GM19099 (cell line): ENCODE measurements around the gene FAHD2A.

ENCODE experiments used
- POLR2A ChIP-seq: IDR thresholded peaks from 3 replicates; pipeline ENCODE4 v1.6.1; 2011; ENCODE audit warnings: low read depth; ENCODE audit not compliant: insufficient read length; ENCODE audit errors: extremely low read depth

The FAHD2A gene

GRCh38 chr2:95382686-95383634 lies 19.5 kb upstream of the FAHD2A start:
- TF ChIP-seq POLR2A = no peak

DNA sequence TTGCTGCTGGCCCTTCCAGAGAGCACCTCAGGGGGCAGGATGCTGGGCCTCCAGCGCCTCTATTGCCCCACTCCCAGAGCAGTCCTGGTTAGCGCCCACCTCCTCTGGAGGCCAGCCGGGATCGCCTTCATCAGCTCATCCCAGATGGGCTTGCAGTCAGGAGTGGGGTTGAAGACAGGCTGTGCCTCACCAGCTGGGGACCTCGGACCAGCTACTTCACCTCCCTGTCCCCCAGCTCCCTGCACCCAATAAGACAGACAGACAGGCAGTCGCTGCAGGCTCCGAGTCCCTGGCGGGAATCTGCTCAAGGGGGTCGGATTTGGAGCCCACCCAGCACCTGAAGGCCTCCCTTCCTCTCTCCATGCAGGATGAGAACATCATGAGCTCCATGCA lies 18.9 kb upstream of the FAHD2A start:
- no peak for TF ChIP-seq POLR2A

- no peak for TF ChIP-seq POLR2A
Measured at GRCh38 chr2:95384854-95385569, 17.5 kb upstream of the FAHD2A start.

GRCh38 chr2:95385570-95385984 lies 16.9 kb upstream of the FAHD2A start:
- TF ChIP-seq POLR2A = no peak

DNA sequence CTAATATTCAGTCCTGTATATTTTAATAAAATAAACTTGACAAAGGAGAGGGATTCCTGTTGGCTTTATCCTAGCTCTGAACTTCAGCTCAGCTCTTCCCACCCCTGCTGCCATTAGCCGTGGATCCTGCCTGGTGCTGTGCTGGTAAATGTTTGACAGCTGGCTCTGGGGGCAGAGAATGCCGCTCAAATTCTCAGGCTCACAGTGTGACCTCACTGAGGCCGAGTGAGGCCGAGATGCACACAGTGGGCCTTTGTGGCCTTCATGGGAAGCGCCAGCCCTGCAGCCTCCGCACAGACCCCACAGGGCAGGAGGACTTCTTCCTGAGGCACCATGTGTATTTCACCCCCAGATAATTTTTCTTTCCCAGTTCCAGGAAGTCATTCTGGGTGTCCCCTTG lies 16.5 kb upstream of the FAHD2A start:
- no peak for TF ChIP-seq POLR2A

GRCh38 chr2:95387358-95387757 lies 15.2 kb upstream of the FAHD2A start:
- no peak for TF ChIP-seq POLR2A

DNA sequence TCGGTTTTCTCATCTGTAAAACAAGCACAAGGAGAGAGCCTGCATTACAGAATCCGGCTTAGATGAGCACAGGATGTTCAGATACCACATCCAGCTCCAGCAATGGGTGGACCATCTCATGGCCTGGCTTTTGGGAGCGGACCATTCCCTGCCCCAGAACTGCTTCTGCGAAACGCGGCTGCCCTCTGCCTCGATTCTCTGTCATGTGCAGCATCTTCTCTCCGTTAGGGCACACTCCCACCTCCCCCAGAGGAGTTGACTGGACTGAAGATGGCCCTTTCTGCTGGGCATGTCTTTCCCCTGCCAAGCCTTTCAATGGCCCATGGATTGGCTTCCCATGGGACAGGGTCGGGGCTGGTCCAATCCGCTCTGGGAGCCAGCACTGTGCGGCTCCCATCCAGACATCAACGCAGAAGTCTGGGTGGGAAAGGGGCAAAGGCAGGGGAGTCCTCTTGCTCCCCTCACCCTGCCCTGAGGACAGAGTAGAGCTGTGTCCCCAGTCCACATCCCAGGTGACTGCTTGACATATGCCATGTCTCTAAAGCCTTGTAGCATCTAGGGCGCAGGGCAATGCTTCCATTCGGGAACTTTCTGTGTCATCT lies 14.3 kb upstream of the FAHD2A start:
- TF ChIP-seq POLR2A = no peak

- no peak for TF ChIP-seq POLR2A
Measured at GRCh38 chr2:95388856-95389244, 13.7 kb upstream of the FAHD2A start.

DNA sequence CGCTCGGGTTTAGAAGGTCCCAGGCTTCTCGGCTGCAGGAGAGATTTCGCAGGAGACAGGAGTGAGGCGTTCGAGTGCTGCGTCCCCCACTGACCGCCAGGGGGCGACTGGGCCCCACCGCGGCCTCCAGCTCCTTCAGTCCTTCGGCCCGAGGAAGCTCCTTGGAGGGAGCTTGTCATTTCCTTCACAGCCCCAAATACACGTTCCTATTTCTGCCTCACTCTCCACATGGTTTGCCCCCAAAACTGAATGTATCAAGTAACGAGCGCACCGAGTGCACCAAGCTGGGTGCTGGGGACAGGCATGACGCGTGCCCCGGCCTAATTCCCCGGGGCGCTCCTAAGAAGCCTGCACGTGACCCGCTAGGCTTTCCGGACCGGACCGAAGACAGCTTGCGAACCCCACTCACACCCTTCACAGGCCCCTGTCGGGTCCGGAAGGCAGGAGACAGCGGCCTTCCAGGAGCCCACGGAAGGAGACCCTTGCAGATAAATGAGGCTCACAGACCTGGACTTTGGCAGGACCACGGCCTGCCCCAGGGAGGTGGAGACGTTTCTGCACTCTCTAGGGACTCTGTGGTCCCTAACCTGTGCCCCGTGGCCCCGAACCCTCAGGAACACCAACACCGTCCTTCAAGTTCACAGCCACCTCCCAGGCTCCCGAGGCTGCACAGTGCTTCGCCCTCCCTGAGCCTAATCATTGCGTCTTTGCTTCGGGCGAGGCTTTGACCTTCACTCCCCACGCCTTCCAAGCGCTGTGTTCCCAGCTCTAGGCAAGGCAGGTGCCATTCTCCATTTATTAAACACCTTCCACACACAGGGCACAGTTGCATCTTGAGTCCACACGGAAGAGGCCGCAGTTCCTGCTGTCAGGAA lies 13.0 kb upstream of the FAHD2A start:
- no peak for TF ChIP-seq POLR2A

- no peak for TF ChIP-seq POLR2A
Measured at GRCh38 chr2:95390272-95390880, 12.1 kb upstream of the FAHD2A start.

GRCh38 chr2:95390881-95391321 lies 11.6 kb upstream of the FAHD2A start:
- no peak for TF ChIP-seq POLR2A

GRCh38 chr2:95391641-95392310 lies 10.7 kb upstream of the FAHD2A start:
- no peak for TF ChIP-seq POLR2A

- TF ChIP-seq POLR2A = no peak
Measured at GRCh38 chr2:95392320-95392719, 10.2 kb upstream of the FAHD2A start.

DNA sequence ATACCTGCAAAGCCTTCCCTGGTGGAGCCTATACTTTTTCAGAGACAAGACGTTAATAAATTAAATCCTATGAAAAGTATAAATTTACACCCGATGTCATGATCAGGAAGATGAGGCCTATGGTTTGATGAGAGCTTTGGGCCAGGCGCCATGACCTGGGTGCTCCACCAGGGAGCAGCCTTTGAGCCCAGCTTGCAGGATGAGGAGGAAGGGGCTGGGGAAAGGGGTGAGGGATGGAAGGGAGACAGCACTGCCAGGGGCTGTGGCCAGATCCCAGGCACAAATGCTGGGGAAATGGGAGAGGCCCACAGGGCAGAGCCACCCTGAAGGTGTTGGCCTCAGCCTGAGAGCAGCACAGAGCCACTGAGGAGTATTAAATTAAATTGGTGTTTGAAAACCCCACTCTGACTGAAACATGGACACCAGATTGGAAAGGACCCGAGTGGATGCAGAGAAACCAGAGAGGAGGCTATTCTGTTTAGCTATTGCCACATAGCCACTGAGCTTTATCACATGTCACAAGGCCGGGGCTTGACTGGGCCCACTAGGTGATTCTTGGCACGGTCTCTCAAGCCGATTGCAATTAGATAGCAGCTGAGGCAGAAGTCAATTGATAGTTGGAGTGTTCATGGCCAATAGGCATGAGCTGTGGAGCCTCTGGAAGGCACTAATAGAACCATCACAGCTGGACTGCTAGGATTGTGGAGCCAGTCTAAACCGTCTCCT lies 9.6 kb upstream of the FAHD2A start:
- TF ChIP-seq POLR2A = no peak

- TF ChIP-seq POLR2A = no peak
Measured at GRCh38 chr2:95393901-95394300, 8.6 kb upstream of the FAHD2A start.
